Small intestine (tissue), 7 donors: ENCODE measurements around the gene EVA1A. TPM values are rescaled to one million over a fixed set of nuclear protein-coding genes. Genes with fewer than 3 reads are reported as not detected.

Experiments
- DNase-seq, 2 donors: peaks; one replicate each; pipeline versions ENCODE4 v3.0.0 to v3.0.0-alpha.2; 2013
- FAIRE-seq: peaks from 2 replicates; lab custom pipeline; 2012; peaks lifted over from hg19 to GRCh38; lab: Jason Lieb, UNC
- H3K27ac ChIP-seq, 3 donors: one replicate each; pipeline ENCODE4 v1.5.1; 2013; ENCODE audit warnings: low read length in 2 of 3, mild to moderate bottlenecking in 2 of 3, control low read depth in 1 of 3, inconsistent platforms in 1 of 3, low read depth in 1 of 3, moderate library complexity in 1 of 3
- H3K27me3 ChIP-seq, 3 donors: one replicate each; pipeline ENCODE4 v1.6.1; 2013; ENCODE audit warnings: low read length in 3 of 3, inconsistent platforms in 1 of 3; ENCODE audit not compliant: control insufficient read depth in 3 of 3, insufficient read depth in 3 of 3
- H3K36me3 ChIP-seq, 3 donors: one replicate each; pipeline ENCODE4 v1.6.1; 2013; ENCODE audit warnings: low read length in 3 of 3, inconsistent platforms in 1 of 3, low read depth in 1 of 3, mild to moderate bottlenecking in 1 of 3, moderate library complexity in 1 of 3; ENCODE audit not compliant: control insufficient read depth in 3 of 3, insufficient read depth in 2 of 3
- H3K4me1 ChIP-seq, 3 donors: one replicate each; pipeline ENCODE4 v1.6.1; 2013; ENCODE audit warnings: low read length in 2 of 3, inconsistent platforms in 1 of 3, low read depth in 1 of 3, mild to moderate bottlenecking in 1 of 3, moderate library complexity in 1 of 3; ENCODE audit not compliant: control insufficient read depth in 3 of 3, insufficient read depth in 2 of 3
- H3K4me3 ChIP-seq, 3 donors: one replicate each; pipeline ENCODE4 v1.5.1; 2013; ENCODE audit warnings: low read length in 3 of 3, control low read depth in 1 of 3, inconsistent platforms in 1 of 3, low read depth in 1 of 3, mild to moderate bottlenecking in 1 of 3, moderate library complexity in 1 of 3
- H3K9me3 ChIP-seq, 2 donors: one replicate each; pipeline ENCODE4 v1.6.1; 2013; ENCODE audit warnings: low read depth in 1 of 2, low read length in 1 of 2; ENCODE audit not compliant: control insufficient read depth in 2 of 2, insufficient read depth in 1 of 2
- WGBS, 3 donors: extraction: QIAGEN DNeasy Blood & Tissue Kit; methylation state at CpG; one replicate each; pipeline ENCODE4 v1.1.7; 2013; 5-methylcytosine and 5-hydroxymethylcytosine counted together
- polyA plus RNA-seq, 4 donors: library from polyadenylated mRNA; stranded (reverse) in 3 of 4; unstranded in 1 of 4; fragments of 200-250 nt in 3 of 4; fragments of 120-200 nt in 1 of 4; gene quantifications; one replicate each; pipeline versions ENCODE4 v1.2.1 to v1.2.3, GENCODE V29; 2013
- donor health status: healthy with polysubstance abuse.
- donor health status: control.
- donor health status: control.
- donor health status: Bipolar disorder and iron deficiency.
- donor health status: healthy.

Gene EVA1A
- polyA plus RNA-seq, 4 donors, result 0.45 to 13.2 (median 5.0) TPM

- DNase-seq (no peak), FAIRE-seq (no peak)
- H3K27me3 ChIP-seq, result peaks cover 0 to 3% (median 0%) of the 10 kb centered on the region in 3 donors
- H3K4me1 ChIP-seq, result peaks cover 0 to 6% (median 0%) of the 10 kb centered on the region in 3 donors
- no peaks in the 10 kb centered on the region for H3K36me3 ChIP-seq
- 89 to 95% (median 91%) methylated on average over 7 of the region's 7 CpGs for WGBS, 3 donors
- H3K27ac ChIP-seq, result no peak overlapping the region
- no peak overlapping the region for H3K4me3 ChIP-seq
- no peaks in the 10 kb centered on the region for H3K9me3 ChIP-seq
Observed at GRCh38 chr2:75556679-75557366, 3.9 kb downstream of the EVA1A start.

GRCh38 chr2:75555701-75556100 lies 5.0 kb downstream of the EVA1A start:
- DNase-seq, result no peak
- no peak overlapping the region for H3K27ac ChIP-seq

DNA sequence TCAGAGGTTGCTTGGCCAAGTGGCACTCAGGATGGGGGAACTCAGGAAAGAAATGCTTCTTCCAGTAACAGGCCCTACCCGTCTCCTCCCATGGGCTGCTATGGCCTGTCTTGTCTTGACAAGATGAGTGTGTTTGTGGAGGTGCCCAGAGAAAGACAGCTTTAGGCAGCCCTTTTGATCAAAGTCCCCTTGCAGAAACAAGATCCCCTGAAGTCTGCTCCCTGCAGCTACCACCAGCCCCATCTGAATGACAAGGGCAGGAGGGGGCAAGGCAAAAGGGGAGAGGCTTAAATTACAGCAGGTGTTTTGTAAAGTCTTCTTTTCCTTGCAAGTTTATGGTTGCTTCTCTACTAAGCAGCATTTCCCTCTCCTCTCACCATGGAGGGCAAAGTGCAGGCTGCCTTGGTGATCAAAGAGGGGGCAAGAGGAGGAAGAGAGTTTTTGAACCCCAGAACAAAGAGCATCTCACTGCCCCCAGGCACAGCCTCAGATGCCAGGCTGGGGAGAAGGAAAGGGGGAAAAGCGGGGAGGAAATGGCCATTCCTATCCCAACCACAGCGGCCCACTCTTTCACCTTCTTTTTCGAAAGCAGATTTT lies 6.7 kb downstream of the EVA1A start:
- WGBS, 3 donors, result 33 to 69% (median 38%) methylated on average over 4 of the region's 4 CpGs
- DNase-seq, result peak in 1 of 2 donors; percentile 72
- H3K27ac ChIP-seq, result no peak overlapping the region
- H3K27me3 ChIP-seq, result peaks cover 0 to 3% (median 0%) of the 10 kb centered on the region in 3 donors
- H3K36me3 ChIP-seq, result peaks cover 0 to 3% (median 0%) of the 10 kb centered on the region in 3 donors
- FAIRE-seq, result no peak
- no peaks in the 10 kb centered on the region for H3K4me1 ChIP-seq
- H3K4me3 ChIP-seq, result no peak overlapping the region
- H3K9me3 ChIP-seq, result no peaks in the 10 kb centered on the region

More at GRCh38 chr2:75555701-75556100, 5.0 kb downstream of the EVA1A start:
- no peak overlapping the region for H3K4me3 ChIP-seq
- no peaks in the 10 kb centered on the region for H3K9me3 ChIP-seq
- WGBS, 3 donors, result 90 to 92% (median 90%) methylated on average over 4 of the region's 4 CpGs
- peaks cover 0 to 3% (median 0%) of the 10 kb centered on the region in 3 donors for H3K27me3 ChIP-seq
- H3K4me1 ChIP-seq, result no peaks in the 10 kb centered on the region
- H3K36me3 ChIP-seq, result no peaks in the 10 kb centered on the region
- no peak for FAIRE-seq

DNA sequence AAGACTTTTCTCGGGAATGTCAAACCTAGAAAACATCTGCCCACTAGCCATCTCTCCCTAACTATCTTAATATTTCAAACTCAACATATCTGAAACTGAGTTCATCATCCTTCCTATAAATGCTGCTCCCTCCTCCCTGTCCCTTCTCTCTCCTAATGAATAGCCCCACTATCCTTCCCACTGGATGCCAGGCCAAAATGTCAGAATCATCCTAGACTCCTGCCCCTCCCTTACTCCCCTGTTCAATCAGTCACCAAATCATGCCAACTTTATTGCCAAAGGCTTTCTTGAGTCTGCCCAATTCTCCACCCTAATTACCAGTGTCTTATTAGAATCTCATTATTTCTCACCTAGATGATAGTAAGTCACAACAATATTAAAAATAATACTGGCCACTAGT lies 8.5 kb downstream of the EVA1A start:
- no peak for FAIRE-seq
- Histone ChIP-seq H3K36me3 (peaks cover 0 to 3% (median 0%) of the 10 kb centered on the region in 3 donors), H3K9me3 (no peaks in the 10 kb centered on the region), H3K27ac (no peak overlapping the region), H3K27me3 (no peaks in the 10 kb centered on the region), H3K4me1 (no peaks in the 10 kb centered on the region), H3K4me3 (no peak overlapping the region)
- no peak for DNase-seq
- 81 to 96% (median 87%) methylated on average over 1 of the region's 1 CpG for WGBS, 3 donors

DNA sequence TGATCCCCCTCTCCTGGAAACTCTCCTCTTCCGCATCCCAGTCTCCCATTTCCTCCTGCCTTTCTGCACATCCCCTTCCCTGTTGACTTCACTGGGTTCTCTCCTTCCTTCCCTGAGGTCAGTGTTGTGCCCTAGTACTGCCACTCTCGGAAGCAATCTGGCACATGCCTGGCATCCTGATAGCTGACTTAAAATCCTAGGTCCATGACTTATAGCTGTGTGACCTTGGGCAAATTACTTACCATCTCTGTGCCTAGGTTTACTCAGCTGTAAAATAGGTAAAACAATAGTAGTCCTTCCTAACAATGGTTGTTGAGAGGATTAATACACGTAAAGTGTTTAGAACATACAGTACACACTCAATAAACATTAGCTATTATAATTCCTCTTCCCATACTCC lies 9.3 kb downstream of the EVA1A start:
- DNase-seq (no peak), FAIRE-seq (no peak)
- H3K4me1 ChIP-seq, result no peaks in the 10 kb centered on the region
- no peaks in the 10 kb centered on the region for H3K27me3 ChIP-seq
- no peaks in the 10 kb centered on the region for H3K9me3 ChIP-seq
- H3K4me3 ChIP-seq, result no peak overlapping the region
- peaks cover 0 to 3% (median 0%) of the 10 kb centered on the region in 3 donors for H3K36me3 ChIP-seq
- H3K27ac ChIP-seq, result no peak overlapping the region
- 92 to 97% (median 93%) methylated on average over 3 of the region's 3 CpGs for WGBS, 3 donors

DNA sequence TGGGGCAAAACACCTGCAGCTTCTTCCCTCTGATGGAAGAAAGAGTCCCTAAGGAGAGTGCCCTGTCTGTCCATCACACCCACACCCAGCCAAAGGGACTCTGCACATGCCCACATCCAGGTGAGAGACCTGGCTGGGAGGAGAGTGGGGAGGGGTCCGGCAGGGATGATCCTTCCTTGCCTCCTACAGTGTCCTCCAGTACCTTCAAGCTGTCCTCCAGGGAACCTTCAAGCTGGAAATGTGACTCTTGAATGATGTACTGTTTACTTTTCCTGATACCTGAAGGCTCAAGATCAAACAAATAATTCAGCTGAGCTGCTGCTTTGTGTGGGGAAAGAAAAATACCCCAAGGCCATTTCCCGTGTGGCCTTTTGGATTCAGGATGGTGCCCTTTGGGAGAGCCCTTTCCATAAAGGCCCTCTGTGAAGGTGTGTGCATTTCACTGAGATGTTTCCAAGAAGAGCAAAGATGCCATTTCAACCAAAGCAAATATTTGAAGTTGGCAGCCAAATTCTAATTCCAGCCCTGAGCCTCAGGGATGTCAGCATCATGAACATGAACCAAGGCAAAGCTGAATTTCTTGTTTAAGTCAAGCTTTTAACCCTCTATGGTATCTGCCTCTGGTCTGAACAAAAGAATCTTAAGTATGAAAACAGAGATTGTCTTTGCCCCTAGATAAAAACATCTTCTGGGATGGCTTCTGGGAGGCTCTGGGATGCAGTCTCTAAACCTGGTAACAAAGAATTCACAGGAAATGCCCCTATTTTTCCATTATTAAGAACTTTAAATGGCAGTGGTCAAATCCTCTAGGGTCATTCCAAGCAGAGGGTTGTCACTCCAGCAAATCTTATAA lies 11.1 kb downstream of the EVA1A start:
- WGBS, 3 donors, result 65 to 75% (median 68%) methylated on average over 2 of the region's 2 CpGs
- H3K27me3 ChIP-seq, result no peaks in the 10 kb centered on the region
- no peak overlapping the region for H3K27ac ChIP-seq
- no peaks in the 10 kb centered on the region for H3K9me3 ChIP-seq
- FAIRE-seq (no peak), DNase-seq (no peak)
- H3K4me1 ChIP-seq, result no peaks in the 10 kb centered on the region
- H3K4me3 ChIP-seq, result no peak overlapping the region
- H3K36me3 ChIP-seq, result peaks cover 0 to 3% (median 0%) of the 10 kb centered on the region in 3 donors

DNA sequence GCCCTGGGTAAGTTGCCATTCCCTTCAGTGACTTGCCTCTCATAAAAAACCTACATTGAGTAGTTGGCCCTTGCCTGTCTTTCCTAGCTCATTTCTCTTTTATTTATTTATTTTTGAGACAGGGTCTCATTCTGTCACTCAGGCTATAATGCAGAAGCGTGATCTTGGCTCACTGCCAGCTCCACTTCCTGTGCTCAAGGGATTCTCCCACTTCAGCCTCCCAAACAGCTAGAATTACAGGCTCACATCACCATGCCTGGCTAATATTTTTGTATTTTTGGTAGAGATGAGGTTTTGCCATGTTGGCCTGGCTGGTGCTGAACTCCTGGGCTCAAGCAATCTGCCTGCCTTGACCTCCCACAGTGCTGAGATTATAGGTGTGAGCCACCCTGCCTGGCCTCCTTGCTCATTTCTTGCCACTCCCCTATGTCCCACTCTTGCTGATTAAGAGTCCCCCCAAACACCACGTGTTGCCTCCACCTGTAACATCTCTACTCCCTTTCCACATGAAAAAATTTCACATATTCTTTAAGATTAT lies 12.6 kb downstream of the EVA1A start:
- H3K27ac ChIP-seq, result no peak overlapping the region
- H3K36me3 ChIP-seq, result peaks cover 0 to 3% (median 0%) of the 10 kb centered on the region in 3 donors
- H3K27me3 ChIP-seq, result no peaks in the 10 kb centered on the region
- no peaks in the 10 kb centered on the region for H3K4me1 ChIP-seq
- H3K4me3 ChIP-seq, result no peak overlapping the region
- H3K9me3 ChIP-seq, result no peaks in the 10 kb centered on the region
- DNase-seq (no peak), FAIRE-seq (no peak)
- 34 to 45% (median 36%) methylated on average over 2 of the region's 2 CpGs for WGBS, 3 donors
